ENCODE data around the gene KNDC1.

GRCh38 chr10:133237588-133238465, 77.8 kb downstream of the KNDC1 start, which contains the start of gene VENTX:
- TF ChIP-seq CTCF (IDR thresholded peaks at IDR 0.05) (no peak), POLR2A (IDR thresholded peaks at IDR 0.05) (no peak)
